ENCODE measurements around the gene OGA.

GRCh38 chr10:101831169-101831811 is 13.0 kb upstream of the OGA start:
- no peak for TF ChIP-seq CTCF (IDR thresholded peaks at IDR 0.05)
- no peak for TF ChIP-seq EZH2 (IDR thresholded peaks at IDR 0.05)

Measured in neural progenitor cell (in vitro differentiated cells).